Neural cell (in vitro differentiated cells): Measurements from ENCODE around the gene PAFAH1B1. TPM values are rescaled to one million over a fixed set of nuclear protein-coding genes. Genes with fewer than 3 reads are reported as not detected.

Experiments
- H2AFZ ChIP-seq: fragments of 200-600, 300-800 bp; sonication (generic), shearing (Covaris generic); 2 replicates; pipeline ENCODE4 v1.6.0; 2014; ENCODE audit warnings: low read depth, mild to moderate bottlenecking, antibody characterized with exemption, low read length, moderate library complexity
- H3F3A ChIP-seq: fragments of 200-600 bp; shearing (Covaris generic); 2 replicates; pipeline ENCODE4 v1.6.1; 2016; ENCODE audit warnings: mild to moderate bottlenecking, moderate library complexity, mixed read lengths, antibody characterized with exemption, low read length; ENCODE audit not compliant: insufficient read depth, poor library complexity, severe bottlenecking
- H3K27ac ChIP-seq: fragments of 200-600, 300-800 bp; sonication (generic), shearing (Covaris generic); 2 replicates; pipeline ENCODE4 v1.5.1; 2014; ENCODE audit warnings: mild to moderate bottlenecking, low read length, moderate library complexity
- H3K27me3 ChIP-seq: fragments of 300-800, 200-600 bp; sonication (generic), shearing (Covaris generic); 2 replicates; pipeline ENCODE4 v1.6.0; 2014; ENCODE audit warnings: mild to moderate bottlenecking, low read depth, low read length, moderate library complexity; ENCODE audit not compliant: insufficient read depth
- H3K36me3 ChIP-seq: fragments of 300-800, 200-600 bp; sonication (generic), shearing (Covaris generic); 2 replicates; pipeline ENCODE4 v1.5.1; 2014; ENCODE audit warnings: mild to moderate bottlenecking, antibody characterized with exemption, low read length, moderate library complexity; ENCODE audit not compliant: insufficient read depth
- H3K4me2 ChIP-seq: fragments of 300-800, 200-600 bp; sonication (generic), shearing (Covaris generic); 2 replicates; pipeline ENCODE4 v1.6.0; 2014; ENCODE audit warnings: mild to moderate bottlenecking, low read length
- H3K4me3 ChIP-seq: fragments of 300-800, 200-600 bp; sonication (generic), shearing (Covaris generic); 2 replicates; pipeline ENCODE4 v1.5.1; 2014; ENCODE audit warnings: mild to moderate bottlenecking, low read length, moderate library complexity
- H3K79me2 ChIP-seq: fragments of 200-600 bp; shearing (Covaris generic); replicated peaks from 2 replicates; pipeline ENCODE4 v1.6.0; 2014; ENCODE audit warnings: mild to moderate bottlenecking, low read length, moderate library complexity; ENCODE audit not compliant: insufficient read depth
- H3K9ac ChIP-seq: fragments of 300-800, 200-600 bp; sonication (generic), shearing (Covaris generic); 2 replicates; pipeline ENCODE4 v1.6.1; 2016; ENCODE audit warnings: mild to moderate bottlenecking, low read length, mixed read lengths
- H3K9me2 ChIP-seq: fragments of 200-600 bp; shearing (Covaris generic); 2 replicates; pipeline ENCODE4 v1.6.1; 2016; ENCODE audit warnings: mild to moderate bottlenecking, low read length, mixed read lengths; ENCODE audit not compliant: insufficient read depth
- H3K9me3 ChIP-seq: fragments of 200-600, 300-800 bp; sonication (generic), shearing (Covaris generic); 2 replicates; pipeline ENCODE4 v1.6.1; 2016; ENCODE audit warnings: mild to moderate bottlenecking, mixed run types, low read length, moderate library complexity, mixed read lengths
- H4K20me1 ChIP-seq: fragments of 200-600 bp; shearing (Covaris generic); 2 replicates; pipeline ENCODE4 v1.6.1; 2016; ENCODE audit warnings: mild to moderate bottlenecking, mixed run types; ENCODE audit not compliant: insufficient read depth
- EP300 ChIP-seq: fragments of 450-650 bp; conservative IDR thresholded peaks from 2 replicates; pipeline ENCODE4 v1.6.1; 2014; ENCODE audit warnings: antibody characterized with exemption, mild to moderate bottlenecking, moderate library complexity; ENCODE audit not compliant: poor library complexity, severe bottlenecking
- EZH2 ChIP-seq: fragments of 200-600, 300-800 bp; shearing (Covaris generic), sonication (generic); IDR thresholded peaks from 2 replicates; pipeline ENCODE4 v1.6.1; 2014; ENCODE audit warnings: antibody characterized with exemption, low read length, borderline replicate concordance, mild to moderate bottlenecking; ENCODE audit not compliant: insufficient read depth, poor library complexity, severe bottlenecking
- MXI1 ChIP-seq: fragments of 450-650 bp; conservative IDR thresholded peaks from 2 replicates; pipeline ENCODE4 v1.6.1; 2014; ENCODE audit warnings: antibody characterized with exemption, mild to moderate bottlenecking; ENCODE audit not compliant: poor library complexity, severe bottlenecking
- POLR2AphosphoS5 ChIP-seq: IDR thresholded peaks from 2 replicates; pipeline ENCODE4 v1.6.1; 2012
- RAD21 ChIP-seq: fragments of 450-650 bp; conservative IDR thresholded peaks from 2 replicates; pipeline ENCODE4 v1.6.1; 2014; ENCODE audit warnings: antibody characterized with exemption, mild to moderate bottlenecking, moderate library complexity
- SMC3 ChIP-seq: fragments of 450-650 bp; conservative IDR thresholded peaks from 2 replicates; pipeline ENCODE4 v1.6.1; 2014; ENCODE audit warnings: antibody characterized with exemption, mild to moderate bottlenecking, moderate library complexity; ENCODE audit not compliant: poor library complexity
- TAF1 ChIP-seq: IDR thresholded peaks from 2 replicates; pipeline ENCODE4 v1.6.1; 2012; ENCODE audit warnings: low read depth
- polyA plus RNA-seq: library from polyadenylated mRNA; depleted of rRNA; stranded (reverse); fragments of >200 nt; gene quantifications from 2 replicates; pipeline ENCODE4 v1.2.3, GENCODE V29; 2014
- TF ChIP-seq, protein P1 (sequence below): IDR thresholded peaks from 2 replicates; pipeline ENCODE4 v1.6.1; 2012; ENCODE audit warnings: borderline replicate concordance
- TF ChIP-seq, protein P2 (sequence below): fragments of 450-650 bp; IDR thresholded peaks from 2 replicates; pipeline ENCODE4 v1.5.1; 2014; ENCODE audit warnings: antibody characterized with exemption, mild to moderate bottlenecking, moderate library complexity; ENCODE audit not compliant: poor library complexity, severe bottlenecking

The PAFAH1B1 gene
- polyA plus RNA-seq, 1 donor from 2014 or later = 305 TPM

DNA sequence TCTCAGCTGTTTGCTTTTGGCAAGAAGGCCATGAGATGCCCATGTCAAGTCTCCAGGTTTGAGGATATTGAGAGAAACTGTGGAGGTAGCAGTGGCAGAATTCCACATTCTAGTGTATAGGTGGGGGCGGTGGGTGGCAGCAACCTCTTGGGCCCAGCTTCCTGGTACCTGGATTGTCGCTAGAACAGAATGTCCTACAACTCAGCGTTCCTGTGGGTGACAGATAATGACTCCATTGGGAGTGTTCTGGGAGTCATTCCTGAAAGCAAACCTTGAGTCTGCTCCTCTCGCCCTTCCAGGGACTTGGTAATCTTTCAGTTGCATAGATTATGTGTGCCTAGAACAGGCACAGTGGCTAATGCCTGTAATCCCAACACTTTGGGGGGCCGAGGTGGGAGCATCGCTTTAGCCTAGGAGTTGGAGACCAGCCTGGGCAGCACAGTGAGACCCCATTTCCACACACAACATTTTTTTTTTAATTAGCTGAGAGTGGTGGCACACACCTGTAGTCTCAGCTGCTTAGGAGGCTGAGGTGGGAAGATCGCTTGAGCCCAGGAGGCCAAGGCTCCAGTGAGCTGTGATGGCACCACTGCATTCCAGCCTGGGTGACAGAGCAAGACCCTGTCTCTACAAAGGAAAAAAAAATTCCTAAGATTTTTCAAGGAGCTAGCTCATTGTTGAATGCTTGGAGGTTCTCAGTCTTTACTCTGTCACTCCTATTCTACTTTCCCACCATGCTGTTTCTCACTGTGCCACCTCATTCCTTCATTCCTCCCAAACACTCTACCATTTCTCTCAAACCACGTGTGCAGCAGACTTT is 43.9 kb upstream of the PAFAH1B1 start:
- Histone ChIP-seq H3K79me2 (no peaks in the 10 kb centered on the region), H3F3A (no peaks in the 10 kb centered on the region), H3K27me3 (no peaks in the 10 kb centered on the region), H3K27ac (no peak overlapping the region), H3K36me3 (no peaks in the 10 kb centered on the region), H2AFZ (no peak overlapping the region), H4K20me1 (no peaks in the 10 kb centered on the region), H3K9me2 (no peaks in the 10 kb centered on the region), H3K4me2 (no peak overlapping the region), H3K9ac (no peak overlapping the region), H3K4me3 (no peak overlapping the region), H3K9me3 (no peaks in the 10 kb centered on the region)
- TF ChIP-seq, protein P1, sequence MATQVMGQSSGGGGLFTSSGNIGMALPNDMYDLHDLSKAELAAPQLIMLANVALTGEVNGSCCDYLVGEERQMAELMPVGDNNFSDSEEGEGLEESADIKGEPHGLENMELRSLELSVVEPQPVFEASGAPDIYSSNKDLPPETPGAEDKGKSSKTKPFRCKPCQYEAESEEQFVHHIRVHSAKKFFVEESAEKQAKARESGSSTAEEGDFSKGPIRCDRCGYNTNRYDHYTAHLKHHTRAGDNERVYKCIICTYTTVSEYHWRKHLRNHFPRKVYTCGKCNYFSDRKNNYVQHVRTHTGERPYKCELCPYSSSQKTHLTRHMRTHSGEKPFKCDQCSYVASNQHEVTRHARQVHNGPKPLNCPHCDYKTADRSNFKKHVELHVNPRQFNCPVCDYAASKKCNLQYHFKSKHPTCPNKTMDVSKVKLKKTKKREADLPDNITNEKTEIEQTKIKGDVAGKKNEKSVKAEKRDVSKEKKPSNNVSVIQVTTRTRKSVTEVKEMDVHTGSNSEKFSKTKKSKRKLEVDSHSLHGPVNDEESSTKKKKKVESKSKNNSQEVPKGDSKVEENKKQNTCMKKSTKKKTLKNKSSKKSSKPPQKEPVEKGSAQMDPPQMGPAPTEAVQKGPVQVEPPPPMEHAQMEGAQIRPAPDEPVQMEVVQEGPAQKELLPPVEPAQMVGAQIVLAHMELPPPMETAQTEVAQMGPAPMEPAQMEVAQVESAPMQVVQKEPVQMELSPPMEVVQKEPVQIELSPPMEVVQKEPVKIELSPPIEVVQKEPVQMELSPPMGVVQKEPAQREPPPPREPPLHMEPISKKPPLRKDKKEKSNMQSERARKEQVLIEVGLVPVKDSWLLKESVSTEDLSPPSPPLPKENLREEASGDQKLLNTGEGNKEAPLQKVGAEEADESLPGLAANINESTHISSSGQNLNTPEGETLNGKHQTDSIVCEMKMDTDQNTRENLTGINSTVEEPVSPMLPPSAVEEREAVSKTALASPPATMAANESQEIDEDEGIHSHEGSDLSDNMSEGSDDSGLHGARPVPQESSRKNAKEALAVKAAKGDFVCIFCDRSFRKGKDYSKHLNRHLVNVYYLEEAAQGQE = no peak
- TF ChIP-seq RAD21 (no peak), EP300 (no peak), MXI1 (no peak), POLR2AphosphoS5 (no peak), TAF1 (no peak), EZH2 (no peak), SMC3 (no peak)
- TF ChIP-seq, protein P2, sequence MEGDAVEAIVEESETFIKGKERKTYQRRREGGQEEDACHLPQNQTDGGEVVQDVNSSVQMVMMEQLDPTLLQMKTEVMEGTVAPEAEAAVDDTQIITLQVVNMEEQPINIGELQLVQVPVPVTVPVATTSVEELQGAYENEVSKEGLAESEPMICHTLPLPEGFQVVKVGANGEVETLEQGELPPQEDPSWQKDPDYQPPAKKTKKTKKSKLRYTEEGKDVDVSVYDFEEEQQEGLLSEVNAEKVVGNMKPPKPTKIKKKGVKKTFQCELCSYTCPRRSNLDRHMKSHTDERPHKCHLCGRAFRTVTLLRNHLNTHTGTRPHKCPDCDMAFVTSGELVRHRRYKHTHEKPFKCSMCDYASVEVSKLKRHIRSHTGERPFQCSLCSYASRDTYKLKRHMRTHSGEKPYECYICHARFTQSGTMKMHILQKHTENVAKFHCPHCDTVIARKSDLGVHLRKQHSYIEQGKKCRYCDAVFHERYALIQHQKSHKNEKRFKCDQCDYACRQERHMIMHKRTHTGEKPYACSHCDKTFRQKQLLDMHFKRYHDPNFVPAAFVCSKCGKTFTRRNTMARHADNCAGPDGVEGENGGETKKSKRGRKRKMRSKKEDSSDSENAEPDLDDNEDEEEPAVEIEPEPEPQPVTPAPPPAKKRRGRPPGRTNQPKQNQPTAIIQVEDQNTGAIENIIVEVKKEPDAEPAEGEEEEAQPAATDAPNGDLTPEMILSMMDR = no peak

DNA sequence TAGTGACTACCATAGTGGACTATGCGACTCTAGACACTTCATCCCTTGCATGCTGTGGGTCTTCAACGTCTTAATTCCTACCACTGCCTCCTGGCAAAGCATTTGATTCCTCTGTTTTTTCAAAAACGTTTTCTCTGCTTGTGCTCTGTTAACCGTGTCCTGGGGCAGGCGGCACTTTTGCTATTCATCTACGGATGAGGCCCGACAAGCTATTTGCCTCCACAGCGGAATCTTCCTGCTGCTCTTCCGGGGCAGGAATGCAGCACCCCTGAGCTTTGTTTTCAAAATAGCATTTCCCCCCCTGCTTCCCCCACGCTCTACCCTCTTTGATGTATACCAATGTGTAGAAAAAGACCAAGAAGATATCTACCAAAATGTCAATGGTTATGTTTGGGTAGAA is 42.0 kb upstream of the PAFAH1B1 start:
- no peak overlapping the region for H3K4me2 ChIP-seq
- H3K36me3 ChIP-seq = no peaks in the 10 kb centered on the region
- no peak for TF ChIP-seq RAD21
- TF ChIP-seq MXI1 = no peak
- no peak for TF ChIP-seq EZH2
- TF ChIP-seq TAF1 = no peak
- TF ChIP-seq SMC3 = no peak
- TF ChIP-seq, protein P1 = no peak
- TF ChIP-seq POLR2AphosphoS5 = no peak
- TF ChIP-seq, protein P2 = no peak
- no peak for TF ChIP-seq EP300
- no peak overlapping the region for H3K27ac ChIP-seq
- no peak overlapping the region for H3K9ac ChIP-seq
- H3K4me3 ChIP-seq = no peak overlapping the region
- no peak overlapping the region for H2AFZ ChIP-seq
- H3K27me3 ChIP-seq = no peaks in the 10 kb centered on the region
- H4K20me1 ChIP-seq = no peaks in the 10 kb centered on the region
- H3K9me2 ChIP-seq = no peaks in the 10 kb centered on the region
- H3F3A ChIP-seq = no peaks in the 10 kb centered on the region
- no peaks in the 10 kb centered on the region for H3K9me3 ChIP-seq
- H3K79me2 ChIP-seq = no peaks in the 10 kb centered on the region
